GM23338 (cell line): ENCODE data around the gene RPL39L. TPM values are rescaled to one million over a fixed set of nuclear protein-coding genes. Genes with fewer than 3 reads are reported as not detected.

Source experiments
- ATAC-seq: fragments of 200-7000 bp; cut with Tn5 transposase; 3 replicates; pipeline ENCODE4 v1.9.1; 2020
- DNase-seq: peaks from one replicate; pipeline ENCODE4 v3.0.0-alpha.2; 2015; ENCODE audit warnings: low spot score
- H2AFZ ChIP-seq: fragments of 200-600 bp; sonication (generic); 2 replicates; pipeline ENCODE4 v1.8.0; 2016; ENCODE audit warnings: antibody characterized with exemption, mild to moderate bottlenecking, moderate library complexity
- H3F3A ChIP-seq: fragments of 200-600 bp; sonication (generic); replicated peaks from 2 replicates; pipeline ENCODE4 v1.8.0; 2017; ENCODE audit warnings: antibody characterized with exemption, mixed run types, low read depth
- H3K27ac ChIP-seq: fragments of 200-600 bp; sonication (generic); 2 replicates; pipeline ENCODE4 v1.6.1; 2016; ENCODE audit warnings: low read depth
- H3K27me3 ChIP-seq: fragments of 200-600 bp; sonication (generic); 2 replicates; pipeline ENCODE4 v1.8.0; 2016; ENCODE audit warnings: mild to moderate bottlenecking, mixed run types, moderate library complexity; ENCODE audit not compliant: insufficient read depth
- H3K36me3 ChIP-seq: fragments of 200-600 bp; sonication (generic); 2 replicates; pipeline ENCODE4 v1.8.0; 2016; ENCODE audit warnings: mild to moderate bottlenecking; ENCODE audit not compliant: insufficient read depth
- H3K4me1 ChIP-seq: fragments of 200-600 bp; sonication (generic); 2 replicates; pipeline ENCODE4 v1.8.0; 2016; ENCODE audit warnings: mild to moderate bottlenecking, moderate library complexity; ENCODE audit not compliant: insufficient read depth
- H3K4me2 ChIP-seq: fragments of 200-600 bp; sonication (generic); 2 replicates; pipeline ENCODE4 v1.7.1; 2017; ENCODE audit warnings: mixed run types
- H3K4me3 ChIP-seq: fragments of 200-600 bp; sonication (generic); 2 replicates; pipeline ENCODE4 v1.6.1; 2016; ENCODE audit warnings: mixed run types
- H3K79me2 ChIP-seq: fragments of 200-600 bp; sonication (generic); replicated peaks from 2 replicates; pipeline ENCODE4 v1.8.0; 2017; ENCODE audit warnings: mild to moderate bottlenecking; ENCODE audit not compliant: insufficient read depth
- H3K9me2 ChIP-seq: fragments of 200-600 bp; sonication (generic); 2 replicates; pipeline ENCODE4 v1.8.0; 2017; ENCODE audit not compliant: insufficient read depth
- H4K20me1 ChIP-seq: fragments of 200-600 bp; sonication (generic); replicated peaks from 2 replicates; pipeline ENCODE4 v1.8.0; 2017; ENCODE audit warnings: mild to moderate bottlenecking; ENCODE audit not compliant: insufficient read depth
- H3K27ac Mint-ChIP-seq: 2 replicates; pipeline ENCODE4 v1.8.0; 2020; ENCODE audit warnings: inconsistent platforms, mild to moderate bottlenecking, moderate library complexity, mixed read lengths
- H3K27me3 Mint-ChIP-seq: 3 replicates; pipeline ENCODE4 v1.8.0; 2022; ENCODE audit warnings: low read depth, mild to moderate bottlenecking, moderate library complexity, mixed read lengths, inconsistent platforms; ENCODE audit not compliant: insufficient read depth, poor library complexity
- H3K36me3 Mint-ChIP-seq: 3 replicates; pipeline ENCODE4 v1.8.0; 2021; ENCODE audit warnings: low read depth, mild to moderate bottlenecking, inconsistent platforms, moderate library complexity, mixed read lengths
- H3K4me1 Mint-ChIP-seq: 3 replicates; pipeline ENCODE4 v1.8.0; 2020; ENCODE audit warnings: mild to moderate bottlenecking, inconsistent platforms, mixed read lengths
- H3K4me3 Mint-ChIP-seq: 3 replicates; pipeline ENCODE4 v1.8.0; 2021; ENCODE audit warnings: moderate library complexity, mild to moderate bottlenecking, inconsistent platforms, mixed read lengths
- H3K9me3 Mint-ChIP-seq: 3 replicates; pipeline ENCODE4 v1.8.0; 2020; ENCODE audit warnings: moderate library complexity, mild to moderate bottlenecking, inconsistent platforms, mixed read lengths
- CREB1 ChIP-seq: fragments of 250-450 bp; sonication (Bioruptor Pico); IDR thresholded peaks from 2 replicates; pipeline ENCODE4 v1.5.0; 2020; ENCODE audit warnings: low read depth, mild to moderate bottlenecking, moderate library complexity
- EZH2 ChIP-seq: fragments of 200-600 bp; sonication (generic); IDR thresholded peaks from one replicate; pipeline ENCODE4 v1.8.0; 2017; ENCODE audit warnings: antibody characterized with exemption, mild to moderate bottlenecking, low read depth; ENCODE audit not compliant: unreplicated experiment
- EZH2phosphoT487 ChIP-seq: fragments of 200-600 bp; sonication (generic); IDR thresholded peaks from one replicate; pipeline ENCODE4 v1.8.1; 2018; ENCODE audit warnings: antibody characterized with exemption; ENCODE audit not compliant: unreplicated experiment
- JUNB ChIP-seq: IDR thresholded peaks from one replicate; pipeline ENCODE4 v1.6.1; 2016; ENCODE audit warnings: antibody characterized with exemption; ENCODE audit not compliant: unreplicated experiment
- NANOG ChIP-seq: IDR thresholded peaks from 2 replicates; pipeline ENCODE4 v1.6.1; 2016; ENCODE audit warnings: antibody characterized with exemption, borderline replicate concordance
- POLR2AphosphoS5 ChIP-seq: IDR thresholded peaks from 2 replicates; pipeline ENCODE4 v1.6.1; 2016; ENCODE audit warnings: antibody characterized with exemption, low read depth
- STAT1 ChIP-seq: IDR thresholded peaks from one replicate; pipeline ENCODE4 v1.6.1; 2016; ENCODE audit warnings: antibody characterized with exemption; ENCODE audit not compliant: unreplicated experiment
- ZNF114 ChIP-seq: fragments of 250-450 bp; sonication (Bioruptor Pico); IDR thresholded peaks from 2 replicates; pipeline ENCODE4 v1.5.0; 2020; ENCODE audit warnings: mild to moderate bottlenecking, moderate library complexity
- ZNF331 ChIP-seq: fragments of 250-450 bp; sonication (Bioruptor Pico); IDR thresholded peaks from 2 replicates; pipeline ENCODE4 v1.5.0; 2020; ENCODE audit warnings: low read depth, mild to moderate bottlenecking, moderate library complexity
- polyA plus RNA-seq: library from polyadenylated mRNA; unstranded; fragments of >200 nt; fragmentation: Nextera tagmentation; extraction: Ambion mirVana; gene quantifications from 2 replicates; pipeline ENCODE4 v1.2.1, GENCODE V29; 2016
- total RNA-seq: library from RNA; depleted of rRNA; stranded (reverse); fragments of >200 nt; shearing (Covaris generic); gene quantifications from 2 replicates; pipeline ENCODE4 v1.2.3, GENCODE V29; 2014
- TF ChIP-seq, protein P1 (sequence below): fragments of 250-450 bp; sonication (Bioruptor Pico); IDR thresholded peaks from 2 replicates; pipeline ENCODE4 v1.5.0; 2020; ENCODE audit warnings: mild to moderate bottlenecking, moderate library complexity
- TF ChIP-seq, protein P2 (sequence below): IDR thresholded peaks from 2 replicates; pipeline ENCODE4 v1.6.1; 2016; ENCODE audit warnings: antibody characterized with exemption
- TF ChIP-seq, protein P3 (sequence below): IDR thresholded peaks from one replicate; pipeline ENCODE4 v1.6.1; 2018; ENCODE audit warnings: antibody characterized with exemption; ENCODE audit not compliant: unreplicated experiment
- TF ChIP-seq, protein P4 (sequence below), 2 experiments: fragments of 200-600 bp in 1 of 2; sonication (generic) in 1 of 2; conservative IDR thresholded peaks; 2 replicates each; pipeline versions ENCODE4 v1.5.1 to v1.6.1; 2016 to 2017; ENCODE audit warnings: antibody characterized with exemption in 2 of 2, low read depth in 2 of 2, mild to moderate bottlenecking in 2 of 2, moderate library complexity in 1 of 2

Gene RPL39L
- total and polyA plus RNA-seq, 2 experiments from 2014 or later, result 70.6 to 155 TPM

DNA sequence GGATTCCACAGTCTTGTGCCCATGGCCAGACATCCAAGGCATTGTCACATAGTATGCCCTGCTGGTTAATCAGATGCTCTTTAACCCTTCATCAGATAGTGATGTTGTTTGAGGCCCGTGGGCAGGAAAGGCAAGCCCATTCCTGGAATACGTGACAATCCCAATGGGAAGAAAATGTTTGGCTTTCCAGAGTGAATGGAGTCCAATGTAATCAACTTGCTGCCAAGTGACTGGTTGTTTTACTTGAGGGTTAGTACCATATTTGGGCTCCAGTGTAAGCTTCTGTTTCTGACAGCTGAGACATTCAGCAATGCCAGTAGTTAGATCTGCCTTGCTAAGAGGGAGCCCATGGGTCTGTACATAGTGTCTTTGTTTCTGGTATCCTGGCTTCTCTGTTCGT lies 31.3 kb downstream of the RPL39L start:
- H3K27ac Mint-ChIP-seq, result no peak overlapping the region
- no peaks in the 10 kb centered on the region for H3K36me3 Mint-ChIP-seq
- Histone ChIP-seq H4K20me1 (no peaks in the 10 kb centered on the region), H3K4me3 (no peak overlapping the region), H2AFZ (no peak overlapping the region), H3K4me2 (no peak overlapping the region), H3K79me2 (no peaks in the 10 kb centered on the region; the same call in 1 of the 2 replicates), H3K9me2 (0 out of 2 replicates have a peak, but pooled peaks cover 7% of the 10 kb centered on the region), H3K27me3 (no peaks in the 10 kb centered on the region), H3F3A (peaks cover 7% of the 10 kb centered on the region; the same call in 1 of the 2 replicates), H3K4me1 (peaks cover 8% of the 10 kb centered on the region; the same call in 1 of the 2 replicates), H3K36me3 (no peaks in the 10 kb centered on the region), H3K27ac (no peak overlapping the region)
- no peaks in the 10 kb centered on the region for H3K9me3 Mint-ChIP-seq
- ATAC-seq (no peak), DNase-seq (no peak)
- TF ChIP-seq ZNF114 (CRISPR knock-in tag), result no peak
- TF ChIP-seq, protein P1, sequence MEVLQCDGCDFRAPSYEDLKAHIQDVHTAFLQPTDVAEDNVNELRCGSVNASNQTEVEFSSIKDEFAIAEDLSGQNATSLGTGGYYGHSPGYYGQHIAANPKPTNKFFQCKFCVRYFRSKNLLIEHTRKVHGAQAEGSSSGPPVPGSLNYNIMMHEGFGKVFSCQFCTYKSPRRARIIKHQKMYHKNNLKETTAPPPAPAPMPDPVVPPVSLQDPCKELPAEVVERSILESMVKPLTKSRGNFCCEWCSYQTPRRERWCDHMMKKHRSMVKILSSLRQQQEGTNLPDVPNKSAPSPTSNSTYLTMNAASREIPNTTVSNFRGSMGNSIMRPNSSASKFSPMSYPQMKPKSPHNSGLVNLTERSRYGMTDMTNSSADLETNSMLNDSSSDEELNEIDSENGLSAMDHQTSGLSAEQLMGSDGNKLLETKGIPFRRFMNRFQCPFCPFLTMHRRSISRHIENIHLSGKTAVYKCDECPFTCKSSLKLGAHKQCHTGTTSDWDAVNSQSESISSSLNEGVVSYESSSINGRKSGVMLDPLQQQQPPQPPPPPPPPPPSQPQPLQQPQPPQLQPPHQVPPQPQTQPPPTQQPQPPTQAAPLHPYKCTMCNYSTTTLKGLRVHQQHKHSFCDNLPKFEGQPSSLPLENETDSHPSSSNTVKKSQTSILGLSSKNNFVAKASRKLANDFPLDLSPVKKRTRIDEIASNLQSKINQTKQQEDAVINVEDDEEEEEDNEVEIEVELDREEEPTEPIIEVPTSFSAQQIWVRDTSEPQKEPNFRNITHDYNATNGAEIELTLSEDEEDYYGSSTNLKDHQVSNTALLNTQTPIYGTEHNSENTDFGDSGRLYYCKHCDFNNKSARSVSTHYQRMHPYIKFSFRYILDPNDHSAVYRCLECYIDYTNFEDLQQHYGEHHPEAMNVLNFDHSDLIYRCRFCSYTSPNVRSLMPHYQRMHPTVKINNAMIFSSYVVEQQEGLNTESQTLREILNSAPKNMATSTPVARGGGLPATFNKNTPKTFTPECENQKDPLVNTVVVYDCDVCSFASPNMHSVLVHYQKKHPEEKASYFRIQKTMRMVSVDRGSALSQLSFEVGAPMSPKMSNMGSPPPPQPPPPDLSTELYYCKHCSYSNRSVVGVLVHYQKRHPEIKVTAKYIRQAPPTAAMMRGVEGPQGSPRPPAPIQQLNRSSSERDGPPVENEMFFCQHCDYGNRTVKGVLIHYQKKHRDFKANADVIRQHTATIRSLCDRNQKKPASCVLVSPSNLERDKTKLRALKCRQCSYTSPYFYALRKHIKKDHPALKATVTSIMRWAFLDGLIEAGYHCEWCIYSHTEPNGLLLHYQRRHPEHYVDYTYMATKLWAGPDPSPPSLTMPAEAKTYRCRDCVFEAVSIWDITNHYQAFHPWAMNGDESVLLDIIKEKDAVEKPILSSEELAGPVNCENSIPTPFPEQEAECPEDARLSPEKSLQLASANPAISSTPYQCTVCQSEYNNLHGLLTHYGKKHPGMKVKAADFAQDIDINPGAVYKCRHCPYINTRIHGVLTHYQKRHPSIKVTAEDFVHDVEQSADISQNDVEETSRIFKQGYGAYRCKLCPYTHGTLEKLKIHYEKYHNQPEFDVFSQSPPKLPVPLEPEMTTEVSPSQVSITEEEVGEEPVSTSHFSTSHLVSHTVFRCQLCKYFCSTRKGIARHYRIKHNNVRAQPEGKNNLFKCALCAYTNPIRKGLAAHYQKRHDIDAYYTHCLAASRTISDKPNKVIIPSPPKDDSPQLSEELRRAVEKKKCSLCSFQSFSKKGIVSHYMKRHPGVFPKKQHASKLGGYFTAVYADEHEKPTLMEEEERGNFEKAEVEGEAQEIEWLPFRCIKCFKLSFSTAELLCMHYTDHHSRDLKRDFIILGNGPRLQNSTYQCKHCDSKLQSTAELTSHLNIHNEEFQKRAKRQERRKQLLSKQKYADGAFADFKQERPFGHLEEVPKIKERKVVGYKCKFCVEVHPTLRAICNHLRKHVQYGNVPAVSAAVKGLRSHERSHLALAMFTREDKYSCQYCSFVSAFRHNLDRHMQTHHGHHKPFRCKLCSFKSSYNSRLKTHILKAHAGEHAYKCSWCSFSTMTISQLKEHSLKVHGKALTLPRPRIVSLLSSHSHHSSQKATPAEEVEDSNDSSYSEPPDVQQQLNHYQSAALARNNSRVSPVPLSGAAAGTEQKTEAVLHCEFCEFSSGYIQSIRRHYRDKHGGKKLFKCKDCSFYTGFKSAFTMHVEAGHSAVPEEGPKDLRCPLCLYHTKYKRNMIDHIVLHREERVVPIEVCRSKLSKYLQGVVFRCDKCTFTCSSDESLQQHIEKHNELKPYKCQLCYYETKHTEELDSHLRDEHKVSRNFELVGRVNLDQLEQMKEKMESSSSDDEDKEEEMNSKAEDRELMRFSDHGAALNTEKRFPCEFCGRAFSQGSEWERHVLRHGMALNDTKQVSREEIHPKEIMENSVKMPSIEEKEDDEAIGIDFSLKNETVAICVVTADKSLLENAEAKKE (CRISPR knock-in tag), result no peak
- TF ChIP-seq POLR2AphosphoS5, result no peak
- TF ChIP-seq JUNB, result no peak
- TF ChIP-seq, protein P2, sequence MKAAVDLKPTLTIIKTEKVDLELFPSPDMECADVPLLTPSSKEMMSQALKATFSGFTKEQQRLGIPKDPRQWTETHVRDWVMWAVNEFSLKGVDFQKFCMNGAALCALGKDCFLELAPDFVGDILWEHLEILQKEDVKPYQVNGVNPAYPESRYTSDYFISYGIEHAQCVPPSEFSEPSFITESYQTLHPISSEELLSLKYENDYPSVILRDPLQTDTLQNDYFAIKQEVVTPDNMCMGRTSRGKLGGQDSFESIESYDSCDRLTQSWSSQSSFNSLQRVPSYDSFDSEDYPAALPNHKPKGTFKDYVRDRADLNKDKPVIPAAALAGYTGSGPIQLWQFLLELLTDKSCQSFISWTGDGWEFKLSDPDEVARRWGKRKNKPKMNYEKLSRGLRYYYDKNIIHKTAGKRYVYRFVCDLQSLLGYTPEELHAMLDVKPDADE, result no peak
- TF ChIP-seq CREB1 (CRISPR knock-in tag), result no peak
- no peak for TF ChIP-seq EZH2phosphoT487
- TF ChIP-seq EZH2, result no peak
- no peak for TF ChIP-seq NANOG
- no peak for TF ChIP-seq STAT1
- TF ChIP-seq, protein P3, sequence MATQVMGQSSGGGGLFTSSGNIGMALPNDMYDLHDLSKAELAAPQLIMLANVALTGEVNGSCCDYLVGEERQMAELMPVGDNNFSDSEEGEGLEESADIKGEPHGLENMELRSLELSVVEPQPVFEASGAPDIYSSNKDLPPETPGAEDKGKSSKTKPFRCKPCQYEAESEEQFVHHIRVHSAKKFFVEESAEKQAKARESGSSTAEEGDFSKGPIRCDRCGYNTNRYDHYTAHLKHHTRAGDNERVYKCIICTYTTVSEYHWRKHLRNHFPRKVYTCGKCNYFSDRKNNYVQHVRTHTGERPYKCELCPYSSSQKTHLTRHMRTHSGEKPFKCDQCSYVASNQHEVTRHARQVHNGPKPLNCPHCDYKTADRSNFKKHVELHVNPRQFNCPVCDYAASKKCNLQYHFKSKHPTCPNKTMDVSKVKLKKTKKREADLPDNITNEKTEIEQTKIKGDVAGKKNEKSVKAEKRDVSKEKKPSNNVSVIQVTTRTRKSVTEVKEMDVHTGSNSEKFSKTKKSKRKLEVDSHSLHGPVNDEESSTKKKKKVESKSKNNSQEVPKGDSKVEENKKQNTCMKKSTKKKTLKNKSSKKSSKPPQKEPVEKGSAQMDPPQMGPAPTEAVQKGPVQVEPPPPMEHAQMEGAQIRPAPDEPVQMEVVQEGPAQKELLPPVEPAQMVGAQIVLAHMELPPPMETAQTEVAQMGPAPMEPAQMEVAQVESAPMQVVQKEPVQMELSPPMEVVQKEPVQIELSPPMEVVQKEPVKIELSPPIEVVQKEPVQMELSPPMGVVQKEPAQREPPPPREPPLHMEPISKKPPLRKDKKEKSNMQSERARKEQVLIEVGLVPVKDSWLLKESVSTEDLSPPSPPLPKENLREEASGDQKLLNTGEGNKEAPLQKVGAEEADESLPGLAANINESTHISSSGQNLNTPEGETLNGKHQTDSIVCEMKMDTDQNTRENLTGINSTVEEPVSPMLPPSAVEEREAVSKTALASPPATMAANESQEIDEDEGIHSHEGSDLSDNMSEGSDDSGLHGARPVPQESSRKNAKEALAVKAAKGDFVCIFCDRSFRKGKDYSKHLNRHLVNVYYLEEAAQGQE, result no peak
- no peak for TF ChIP-seq ZNF331 (CRISPR knock-in tag)
- TF ChIP-seq, protein P4, sequence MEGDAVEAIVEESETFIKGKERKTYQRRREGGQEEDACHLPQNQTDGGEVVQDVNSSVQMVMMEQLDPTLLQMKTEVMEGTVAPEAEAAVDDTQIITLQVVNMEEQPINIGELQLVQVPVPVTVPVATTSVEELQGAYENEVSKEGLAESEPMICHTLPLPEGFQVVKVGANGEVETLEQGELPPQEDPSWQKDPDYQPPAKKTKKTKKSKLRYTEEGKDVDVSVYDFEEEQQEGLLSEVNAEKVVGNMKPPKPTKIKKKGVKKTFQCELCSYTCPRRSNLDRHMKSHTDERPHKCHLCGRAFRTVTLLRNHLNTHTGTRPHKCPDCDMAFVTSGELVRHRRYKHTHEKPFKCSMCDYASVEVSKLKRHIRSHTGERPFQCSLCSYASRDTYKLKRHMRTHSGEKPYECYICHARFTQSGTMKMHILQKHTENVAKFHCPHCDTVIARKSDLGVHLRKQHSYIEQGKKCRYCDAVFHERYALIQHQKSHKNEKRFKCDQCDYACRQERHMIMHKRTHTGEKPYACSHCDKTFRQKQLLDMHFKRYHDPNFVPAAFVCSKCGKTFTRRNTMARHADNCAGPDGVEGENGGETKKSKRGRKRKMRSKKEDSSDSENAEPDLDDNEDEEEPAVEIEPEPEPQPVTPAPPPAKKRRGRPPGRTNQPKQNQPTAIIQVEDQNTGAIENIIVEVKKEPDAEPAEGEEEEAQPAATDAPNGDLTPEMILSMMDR (conservative IDR thresholded peaks at IDR 0.05; ENCODE audit: low read depth in 2 of 2), result no peak
- H3K27me3 Mint-ChIP-seq, result peaks cover 4% of the 10 kb centered on the region
- no peak overlapping the region for H3K4me3 Mint-ChIP-seq
- peaks cover 8% of the 10 kb centered on the region for H3K4me1 Mint-ChIP-seq
